ENCODE data around the gene FAM24A.

The FAM24A gene

DNA sequence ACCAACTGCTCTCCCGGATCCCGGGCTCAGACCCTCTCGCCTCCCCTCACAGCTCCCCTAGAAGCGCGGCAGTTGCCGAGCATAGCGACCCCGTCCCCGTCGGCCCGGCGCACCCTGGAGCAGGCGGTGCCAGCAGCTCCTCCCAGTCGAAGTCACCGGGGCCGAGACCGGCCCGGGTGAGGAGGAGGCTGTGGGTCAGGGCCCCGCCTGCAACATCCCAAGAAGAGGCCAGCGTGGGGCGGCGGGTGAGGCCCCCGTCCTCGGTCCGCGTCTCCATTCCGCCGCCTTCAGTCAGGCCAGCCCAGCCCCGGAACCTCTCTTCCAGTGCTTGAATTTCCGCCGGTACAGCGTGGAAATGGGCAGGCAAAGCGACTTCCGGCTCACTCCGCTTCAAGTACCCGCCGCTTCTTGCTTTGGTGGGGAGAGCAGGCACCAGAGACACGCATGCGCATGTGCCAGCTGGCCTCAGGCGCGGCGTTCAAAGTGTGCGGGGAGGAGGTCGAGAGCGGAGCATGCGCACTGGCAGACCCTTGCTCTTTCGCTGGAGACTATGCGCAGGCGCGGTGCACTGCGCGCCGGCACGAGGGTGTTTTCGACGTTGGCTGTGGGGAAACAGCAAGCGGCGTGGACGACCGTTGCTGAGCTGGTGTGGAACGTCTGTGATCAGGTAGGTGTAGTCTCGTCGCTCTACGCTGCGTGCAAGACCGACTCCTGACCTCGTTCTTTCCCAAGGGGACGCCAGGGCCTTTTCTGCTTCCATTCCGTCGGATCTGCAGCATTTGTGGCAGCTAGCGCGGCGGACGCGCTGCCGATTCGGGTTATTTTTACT is 43.7 kb downstream of the FAM24A start, which contains the start of gene C10orf88:
Gene C10orf88, minus strand, starts transcription at position 326 of the 829 bp plus-strand sequence. Its CDS starts 49 bp downstream, at position 277.
- H3K9ac ChIP-seq (ENCODE audit: low read length): peak within 1 kb of the TSS; percentile 86
- H3K27me3 ChIP-seq (replicated peaks; ENCODE audit: insufficient read depth, low read length): peaks cover 13% of the 10 kb centered on the region; the same call in 1 of the 2 replicates
- H3K79me2 ChIP-seq (ENCODE audit: low read length): no peaks in the 10 kb centered on the region
- no peaks in the 10 kb centered on the region for H3K9me3 ChIP-seq (replicated peaks; ENCODE audit: insufficient read depth, low read length)
- DNase-seq: peak; percentile 99
- H3K4me2 ChIP-seq (ENCODE audit: low read depth, low read length): peak within 1 kb of the TSS; percentile 79
- peak within 1 kb of the TSS; percentile 47; the same call in 1 of the 2 replicates for H3K27ac ChIP-seq (ENCODE audit: low read length)
- TF ChIP-seq EZH2 (optimal IDR thresholded peaks at IDR 0.05; ENCODE audit: low read depth, low read length) (no peak), EZH2phosphoT487 (IDR thresholded peaks at IDR 0.05; ENCODE audit: low read length) (no peak)
- TF ChIP-seq, protein P1, sequence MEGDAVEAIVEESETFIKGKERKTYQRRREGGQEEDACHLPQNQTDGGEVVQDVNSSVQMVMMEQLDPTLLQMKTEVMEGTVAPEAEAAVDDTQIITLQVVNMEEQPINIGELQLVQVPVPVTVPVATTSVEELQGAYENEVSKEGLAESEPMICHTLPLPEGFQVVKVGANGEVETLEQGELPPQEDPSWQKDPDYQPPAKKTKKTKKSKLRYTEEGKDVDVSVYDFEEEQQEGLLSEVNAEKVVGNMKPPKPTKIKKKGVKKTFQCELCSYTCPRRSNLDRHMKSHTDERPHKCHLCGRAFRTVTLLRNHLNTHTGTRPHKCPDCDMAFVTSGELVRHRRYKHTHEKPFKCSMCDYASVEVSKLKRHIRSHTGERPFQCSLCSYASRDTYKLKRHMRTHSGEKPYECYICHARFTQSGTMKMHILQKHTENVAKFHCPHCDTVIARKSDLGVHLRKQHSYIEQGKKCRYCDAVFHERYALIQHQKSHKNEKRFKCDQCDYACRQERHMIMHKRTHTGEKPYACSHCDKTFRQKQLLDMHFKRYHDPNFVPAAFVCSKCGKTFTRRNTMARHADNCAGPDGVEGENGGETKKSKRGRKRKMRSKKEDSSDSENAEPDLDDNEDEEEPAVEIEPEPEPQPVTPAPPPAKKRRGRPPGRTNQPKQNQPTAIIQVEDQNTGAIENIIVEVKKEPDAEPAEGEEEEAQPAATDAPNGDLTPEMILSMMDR (IDR thresholded peaks at IDR 0.05; ENCODE audit: low read length): no peak
- H2AFZ ChIP-seq (ENCODE audit: low read length): peak within 1 kb of the TSS; percentile 97
- no peaks in the 10 kb centered on the region for H3K9me2 ChIP-seq (replicated peaks; ENCODE audit: insufficient read depth, low read length)
- no peaks in the 10 kb centered on the region for H4K20me1 ChIP-seq (ENCODE audit: insufficient read depth, low read length)
- H3K36me3 ChIP-seq (replicated peaks; ENCODE audit: insufficient read depth, low read length): no peaks in the 10 kb centered on the region; the same call in 1 of the 2 replicates
- H3K4me3 ChIP-seq (ENCODE audit: low read length): peak within 1 kb of the TSS; percentile 87
- H3K4me1 ChIP-seq (ENCODE audit: low read length): peaks cover 6% of the 10 kb centered on the region
- H3F3A ChIP-seq (ENCODE audit: insufficient read depth, low read length): peaks cover 6% of the 10 kb centered on the region; the same call in 1 of the 2 replicates

DNA sequence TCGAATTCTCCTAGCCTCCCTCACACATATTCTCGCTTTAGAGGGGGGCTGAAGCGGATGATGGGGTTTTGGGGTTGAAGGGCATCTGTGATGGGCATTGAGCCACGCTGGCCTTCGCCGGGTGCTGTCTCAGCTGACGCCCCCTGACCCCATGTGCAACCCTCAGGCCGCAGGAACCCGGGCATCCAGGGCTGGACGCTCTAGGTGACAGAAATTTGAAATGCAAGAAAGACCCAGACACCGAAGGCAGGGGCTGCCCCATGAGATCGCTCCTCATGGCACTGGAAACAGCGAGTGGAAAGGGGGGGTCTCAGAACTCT is 44.3 kb downstream of the FAM24A start:
- no peak overlapping the region for H3K9ac ChIP-seq (ENCODE audit: low read length)

DNA sequence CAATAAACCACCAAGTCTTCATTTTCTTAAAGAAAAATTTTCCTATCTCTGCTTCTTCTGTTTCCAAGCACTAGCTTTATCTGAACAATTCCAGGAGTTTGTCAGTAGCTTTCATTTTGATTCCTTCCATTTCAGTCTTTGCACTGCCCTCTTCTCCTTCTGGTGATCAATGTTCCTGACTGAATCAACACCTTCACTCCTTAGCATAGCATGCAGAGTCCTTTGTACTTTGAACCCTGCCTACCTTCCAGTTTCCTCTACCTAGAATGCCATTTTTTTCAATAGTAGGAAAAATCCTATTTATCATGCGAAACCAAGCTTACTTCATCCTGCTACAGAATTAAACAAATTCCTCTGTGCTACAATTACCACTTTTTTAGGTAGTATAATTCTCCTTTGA is 45.5 kb downstream of the FAM24A start:
- Histone ChIP-seq H3K36me3 (replicated peaks; ENCODE audit: insufficient read depth, low read length) (no peaks in the 10 kb centered on the region), H4K20me1 (ENCODE audit: insufficient read depth, low read length) (no peaks in the 10 kb centered on the region), H3F3A (ENCODE audit: insufficient read depth, low read length) (peaks cover 6% of the 10 kb centered on the region; the same call in 1 of the 2 replicates), H3K4me3 (ENCODE audit: low read length) (no peak overlapping the region), H3K4me2 (ENCODE audit: low read depth, low read length) (no peak overlapping the region), H3K9me3 (replicated peaks; ENCODE audit: insufficient read depth, low read length) (no peaks in the 10 kb centered on the region), H3K9me2 (replicated peaks; ENCODE audit: insufficient read depth, low read length) (no peaks in the 10 kb centered on the region), H3K4me1 (ENCODE audit: low read length) (peaks cover 6% of the 10 kb centered on the region), H3K9ac (ENCODE audit: low read length) (no peak overlapping the region), H2AFZ (ENCODE audit: low read length) (no peak overlapping the region), H3K79me2 (ENCODE audit: low read length) (no peaks in the 10 kb centered on the region), H3K27me3 (replicated peaks; ENCODE audit: insufficient read depth, low read length) (peaks cover 13% of the 10 kb centered on the region; the same call in 1 of the 2 replicates), H3K27ac (ENCODE audit: low read length) (no peak overlapping the region)
- DNase-seq: no peak
- TF ChIP-seq EZH2 (optimal IDR thresholded peaks at IDR 0.05; ENCODE audit: low read depth, low read length) (no peak), EZH2phosphoT487 (IDR thresholded peaks at IDR 0.05; ENCODE audit: low read length) (no peak)
- TF ChIP-seq, protein P1 (IDR thresholded peaks at IDR 0.05; ENCODE audit: low read length): no peak

More for the DNA sequence above, 44.3 kb downstream of the FAM24A start:
- H3F3A ChIP-seq (ENCODE audit: insufficient read depth, low read length): peaks cover 6% of the 10 kb centered on the region; the same call in 1 of the 2 replicates
- peak overlapping the region; percentile 87 for H3K4me3 ChIP-seq (ENCODE audit: low read length)
- no peak overlapping the region for H3K27ac ChIP-seq (ENCODE audit: low read length)
- H3K9me2 ChIP-seq (replicated peaks; ENCODE audit: insufficient read depth, low read length): no peaks in the 10 kb centered on the region
- peak overlapping the region; percentile 79 for H3K4me2 ChIP-seq (ENCODE audit: low read depth, low read length)
- H3K36me3 ChIP-seq (replicated peaks; ENCODE audit: insufficient read depth, low read length): no peaks in the 10 kb centered on the region; the same call in 1 of the 2 replicates
- H3K27me3 ChIP-seq (replicated peaks; ENCODE audit: insufficient read depth, low read length): peaks cover 13% of the 10 kb centered on the region; the same call in 1 of the 2 replicates
- no peaks in the 10 kb centered on the region for H3K9me3 ChIP-seq (replicated peaks; ENCODE audit: insufficient read depth, low read length)
- peak overlapping the region; percentile 97 for H2AFZ ChIP-seq (ENCODE audit: low read length)
- H3K4me1 ChIP-seq (ENCODE audit: low read length): peaks cover 6% of the 10 kb centered on the region
- no peaks in the 10 kb centered on the region for H3K79me2 ChIP-seq (ENCODE audit: low read length)
- H4K20me1 ChIP-seq (ENCODE audit: insufficient read depth, low read length): no peaks in the 10 kb centered on the region
- TF ChIP-seq EZH2 (optimal IDR thresholded peaks at IDR 0.05; ENCODE audit: low read depth, low read length) (no peak), EZH2phosphoT487 (IDR thresholded peaks at IDR 0.05; ENCODE audit: low read length) (no peak)
- TF ChIP-seq, protein P1 (IDR thresholded peaks at IDR 0.05; ENCODE audit: low read length): no peak
- DNase-seq: no peak

Measured in MM.1S (cell line).